HCT116 (cell line): ENCODE measurements around the gene TMEM61.

Experiments used
- POLR2AphosphoS5 ChIP-seq: IDR thresholded peaks from 2 replicates; pipeline ENCODE4 v1.6.1; 2011; ENCODE audit warnings: mild to moderate bottlenecking, low read depth, low read length, moderate library complexity
- TF ChIP-seq, protein P1 (sequence below), 3 experiments: fragments of 200-600 bp in 1 of 3; sonication (generic) in 1 of 3; IDR thresholded peaks in 2 of 3; conservative IDR thresholded peaks in 1 of 3; 2 replicates each; pipeline ENCODE4 v1.5.1; 2012 to 2017; ENCODE audit warnings: low read depth in 2 of 3, low read length in 2 of 3, antibody characterized with exemption in 1 of 3, borderline replicate concordance in 1 of 3, control low read depth in 1 of 3, mild to moderate bottlenecking in 1 of 3, mixed read lengths in 1 of 3, mixed run types in 1 of 3, moderate library complexity in 1 of 3; ENCODE audit not compliant: insufficient read depth in 1 of 3

DNA sequence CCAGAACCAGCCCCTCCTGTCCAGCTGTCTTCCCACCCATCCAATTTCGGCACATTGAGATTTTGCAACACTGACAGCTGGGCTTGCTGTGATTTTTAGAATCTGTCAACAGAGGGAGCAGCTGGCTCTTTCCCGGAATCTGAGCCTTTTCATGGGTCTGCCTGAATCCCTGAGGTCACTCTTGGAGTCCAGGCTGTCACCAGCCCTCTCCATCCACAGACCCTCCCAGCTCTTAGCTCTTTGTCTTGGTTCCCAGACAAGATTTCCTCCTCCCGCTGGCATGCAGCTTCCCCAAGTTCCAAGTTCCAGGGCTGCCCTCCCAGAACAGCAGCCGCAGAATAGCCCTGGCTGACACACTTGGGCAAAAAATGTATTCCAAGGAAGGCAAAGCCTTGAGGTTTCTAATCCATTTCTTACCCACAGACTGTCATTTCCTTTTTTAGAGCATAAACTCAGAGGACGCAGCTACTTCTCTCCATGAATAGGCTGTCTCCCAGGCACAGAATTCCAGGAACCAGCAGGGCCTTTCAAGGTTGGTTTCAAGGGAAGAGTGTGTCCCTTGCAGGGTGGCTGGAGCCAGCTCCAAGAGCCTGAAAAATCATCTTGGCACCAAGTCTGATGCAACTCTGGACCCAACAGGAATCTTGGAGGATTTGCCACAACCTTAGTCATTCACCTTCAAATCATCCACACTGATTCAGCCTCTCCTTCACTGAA is 7.1 kb upstream of the TMEM61 start:
- TF ChIP-seq POLR2AphosphoS5 = no peak
- TF ChIP-seq, protein P1, sequence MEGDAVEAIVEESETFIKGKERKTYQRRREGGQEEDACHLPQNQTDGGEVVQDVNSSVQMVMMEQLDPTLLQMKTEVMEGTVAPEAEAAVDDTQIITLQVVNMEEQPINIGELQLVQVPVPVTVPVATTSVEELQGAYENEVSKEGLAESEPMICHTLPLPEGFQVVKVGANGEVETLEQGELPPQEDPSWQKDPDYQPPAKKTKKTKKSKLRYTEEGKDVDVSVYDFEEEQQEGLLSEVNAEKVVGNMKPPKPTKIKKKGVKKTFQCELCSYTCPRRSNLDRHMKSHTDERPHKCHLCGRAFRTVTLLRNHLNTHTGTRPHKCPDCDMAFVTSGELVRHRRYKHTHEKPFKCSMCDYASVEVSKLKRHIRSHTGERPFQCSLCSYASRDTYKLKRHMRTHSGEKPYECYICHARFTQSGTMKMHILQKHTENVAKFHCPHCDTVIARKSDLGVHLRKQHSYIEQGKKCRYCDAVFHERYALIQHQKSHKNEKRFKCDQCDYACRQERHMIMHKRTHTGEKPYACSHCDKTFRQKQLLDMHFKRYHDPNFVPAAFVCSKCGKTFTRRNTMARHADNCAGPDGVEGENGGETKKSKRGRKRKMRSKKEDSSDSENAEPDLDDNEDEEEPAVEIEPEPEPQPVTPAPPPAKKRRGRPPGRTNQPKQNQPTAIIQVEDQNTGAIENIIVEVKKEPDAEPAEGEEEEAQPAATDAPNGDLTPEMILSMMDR (IDR thresholded peaks at IDR 0.05 in 2 of 3, conservative IDR thresholded peaks at IDR 0.05 in 1 of 3; ENCODE audit: borderline replicate concordance in 1 of 3, insufficient read depth in 1 of 3, low read depth in 2 of 3, low read length in 2 of 3) = peak; percentile 33 to 53 (median 42); a peak in 4 of 6 replicates
